ENCODE results near the gene A1BG.
"Not testable (repeated sequence)": the region's sequence is repeated elsewhere in the genome, so short reads cannot be mapped to it uniquely, and the experiment has no call there.

A1BG gene

DNA sequence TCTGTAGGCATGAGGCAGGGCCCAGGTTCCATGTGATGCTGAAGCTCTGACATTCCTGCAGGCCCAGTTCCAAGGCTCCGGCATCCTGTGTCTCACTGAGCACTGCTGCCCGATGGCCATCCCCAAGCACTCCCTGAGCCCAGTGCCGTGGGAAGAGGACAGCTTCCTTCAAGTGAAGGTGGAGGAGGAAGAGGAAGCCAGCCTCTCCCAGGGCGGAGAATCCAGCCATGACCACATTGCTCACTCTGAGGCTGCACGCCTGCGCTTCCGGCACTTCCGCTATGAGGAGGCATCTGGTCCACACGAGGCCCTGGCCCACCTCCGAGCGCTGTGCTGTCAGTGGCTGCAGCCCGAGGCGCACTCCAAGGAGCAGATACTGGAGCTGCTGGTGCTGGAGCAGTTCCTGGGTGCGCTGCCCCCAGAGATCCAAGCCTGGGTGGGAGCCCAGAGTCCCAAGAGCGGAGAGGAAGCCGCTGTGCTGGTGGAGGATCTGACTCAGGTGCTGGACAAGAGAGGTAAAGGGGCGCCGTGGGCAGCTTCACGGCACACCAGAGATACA, 18.5 kb downstream of the A1BG start:
- no peak for DNase-seq

DNA sequence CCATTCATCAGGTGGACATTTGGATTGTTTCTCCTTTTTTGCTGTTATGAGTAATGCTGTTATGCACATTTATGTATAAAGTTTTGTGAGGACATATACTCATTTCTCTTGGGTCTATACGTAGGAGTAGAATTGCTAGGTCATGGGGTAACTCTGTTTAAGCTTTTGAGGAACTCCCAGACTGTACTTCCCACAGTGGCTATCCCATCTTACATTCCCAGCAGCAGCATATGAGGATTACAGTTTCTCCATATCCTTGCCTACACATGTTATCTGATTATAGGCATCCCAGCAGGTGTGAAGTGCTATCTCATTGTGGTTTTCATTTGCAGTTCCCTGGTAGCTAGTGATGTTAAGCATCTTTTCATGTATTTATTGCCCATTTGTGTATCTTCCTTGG, 20.6 kb downstream of the A1BG start:
- no peak for DNase-seq

DNA sequence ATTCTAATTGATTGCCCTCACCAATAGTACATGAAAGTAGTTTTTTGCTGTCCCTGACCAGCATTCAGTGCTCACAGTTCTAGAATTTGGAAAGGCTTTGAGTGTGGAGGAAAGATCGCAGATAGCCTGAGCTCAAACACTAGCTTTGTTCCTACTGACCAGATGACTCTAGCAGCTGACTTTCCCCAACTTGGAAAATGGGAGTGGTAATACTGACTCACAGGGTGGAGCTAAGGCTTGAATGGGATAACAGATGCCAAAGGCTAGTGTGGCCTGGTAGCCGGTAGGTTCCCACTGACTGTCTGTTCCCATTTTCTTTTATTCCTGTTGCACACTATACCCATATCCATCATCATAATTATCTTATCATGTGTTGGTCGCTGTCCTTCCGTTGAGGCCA, 22.8 kb downstream of the A1BG start:
- DNase-seq: no peak

DNA sequence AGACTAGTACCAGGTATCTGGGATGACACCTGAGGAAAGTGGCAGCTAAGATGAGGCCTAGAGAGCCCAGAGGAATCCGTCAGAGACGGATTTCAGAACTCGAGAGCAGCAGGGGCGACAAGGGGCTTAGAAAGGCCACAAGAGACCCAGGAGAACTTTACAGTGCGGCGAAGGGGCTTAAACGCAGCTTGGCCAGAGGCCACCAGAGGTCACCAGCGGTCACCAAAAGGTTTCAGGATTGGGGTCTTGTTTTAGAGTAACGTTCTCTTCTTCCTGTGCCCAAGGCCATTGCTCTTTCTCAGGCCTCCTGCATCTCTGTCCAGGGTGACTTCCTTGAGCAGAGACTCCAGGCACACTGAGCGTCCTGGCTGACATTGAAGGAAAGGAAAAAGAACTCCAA, 24.3 kb downstream of the A1BG start:
- DNase-seq: no peak

DNA sequence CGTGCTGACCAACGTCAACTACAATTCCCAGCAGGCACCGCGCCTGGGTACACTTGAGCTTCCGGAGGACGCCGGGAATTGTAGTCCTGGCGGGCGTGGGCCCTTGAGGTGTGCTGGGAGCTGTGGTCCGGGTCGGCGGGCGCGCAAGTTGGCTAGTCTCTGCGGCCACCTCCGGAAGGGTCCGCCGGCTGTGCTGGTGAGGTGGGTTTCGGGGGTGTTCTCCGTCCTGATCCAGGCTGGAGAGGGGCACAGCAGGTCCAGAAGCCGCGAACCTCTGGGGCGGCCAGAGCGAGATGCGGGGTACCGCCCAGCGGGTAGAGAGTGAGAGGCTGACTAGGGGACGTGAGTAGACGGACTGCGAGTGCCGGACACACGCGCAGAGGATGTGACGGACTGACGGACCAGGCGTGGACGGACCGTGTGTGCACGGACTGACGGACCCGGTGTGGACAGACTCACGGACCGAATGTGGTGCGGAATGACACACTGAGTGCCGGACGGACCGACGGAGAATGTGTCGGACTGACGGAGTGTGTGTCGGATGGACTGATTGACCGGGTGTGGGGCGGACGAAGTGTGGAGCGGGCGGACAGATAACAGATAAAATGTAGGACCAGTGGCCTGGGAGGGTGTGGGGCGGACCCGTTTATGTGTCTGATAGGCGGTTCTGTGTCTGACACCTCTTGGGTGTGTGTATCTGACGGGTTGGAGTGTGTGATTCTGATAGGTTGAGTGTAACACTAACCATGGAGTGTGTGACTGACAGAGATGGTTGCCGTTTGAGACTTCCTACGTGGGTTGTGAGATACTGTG, 26.2 kb downstream of the A1BG start, which contains the start of gene ZSCAN22:
ZSCAN22 (plus strand) TSS at position 81 of the 813 bp plus-strand sequence. CDS start 7,809 bp downstream, outside the sequence.
- peak; percentile 95 for DNase-seq

DNA sequence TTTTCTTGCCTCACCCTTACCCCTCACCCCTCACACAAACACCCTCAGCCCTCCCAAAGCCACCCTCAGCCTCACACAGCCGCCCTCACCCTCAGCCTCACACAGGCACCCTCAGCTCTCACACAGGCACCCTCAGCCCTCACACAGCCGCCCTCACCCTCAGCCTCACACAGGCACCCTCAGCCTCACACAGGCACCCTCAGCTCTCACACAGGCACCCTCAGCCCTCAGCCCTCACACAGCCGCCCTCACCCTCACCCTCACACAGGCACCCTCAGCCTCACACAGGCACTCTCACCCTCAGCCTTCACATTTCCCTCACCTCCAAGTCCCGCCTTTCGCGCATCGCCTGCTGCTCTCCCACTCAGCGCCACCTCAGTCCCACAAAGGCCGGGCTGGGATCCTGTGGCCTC, 26.8 kb downstream of the A1BG start:
- no peak for DNase-seq

DNA sequence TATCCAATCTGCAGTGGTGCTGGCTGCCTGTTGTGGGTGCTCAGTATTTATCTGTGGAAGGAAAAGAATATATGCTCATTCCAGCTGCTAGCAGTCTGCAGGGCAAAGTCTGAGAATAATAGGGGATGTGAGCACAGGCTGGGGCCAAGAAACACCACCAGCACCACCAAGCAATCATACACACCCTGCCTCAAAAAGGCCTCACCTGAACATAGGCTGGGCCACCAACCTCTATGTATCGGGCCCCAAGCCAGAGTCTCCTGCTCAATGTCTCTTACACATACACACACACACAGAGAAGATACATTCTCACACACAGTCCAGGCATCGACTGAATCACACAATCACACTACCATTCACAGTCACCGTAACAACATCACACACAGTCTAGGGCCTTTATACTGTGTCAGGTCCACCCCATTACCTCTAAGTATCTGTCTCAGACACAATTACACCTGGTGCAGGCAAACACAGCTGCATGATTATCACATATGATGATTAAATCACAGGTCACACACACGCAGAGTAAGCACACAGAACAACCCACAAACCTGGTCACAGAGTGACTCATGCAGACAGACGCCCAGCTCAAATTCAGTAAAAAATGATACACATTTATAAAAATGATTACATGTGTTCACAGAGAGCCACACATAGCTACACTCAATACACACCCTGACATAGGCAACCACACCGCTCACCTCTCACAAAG, 27.8 kb downstream of the A1BG start:
- peak; percentile 14 for DNase-seq

DNA sequence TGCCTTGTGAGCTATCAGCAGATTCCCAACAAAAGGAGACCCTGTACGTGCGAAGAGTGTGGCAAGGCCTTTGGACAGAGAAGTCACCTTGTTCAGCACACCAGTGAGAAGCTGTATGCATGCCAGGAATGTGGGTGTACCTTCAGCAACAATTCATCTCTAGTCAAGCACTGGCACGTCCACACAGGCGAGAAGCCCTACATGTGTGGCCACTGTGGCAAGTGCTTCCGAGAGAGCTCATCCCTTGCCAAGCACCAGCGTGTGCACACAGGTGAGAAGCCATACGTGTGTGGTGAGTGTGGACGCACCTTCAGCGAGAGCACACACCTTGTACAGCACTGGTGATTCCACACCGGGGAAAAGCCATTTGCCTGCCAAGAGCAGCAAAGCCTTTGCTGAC, 34.1 kb downstream of the A1BG start:
- no peak for DNase-seq

DNA sequence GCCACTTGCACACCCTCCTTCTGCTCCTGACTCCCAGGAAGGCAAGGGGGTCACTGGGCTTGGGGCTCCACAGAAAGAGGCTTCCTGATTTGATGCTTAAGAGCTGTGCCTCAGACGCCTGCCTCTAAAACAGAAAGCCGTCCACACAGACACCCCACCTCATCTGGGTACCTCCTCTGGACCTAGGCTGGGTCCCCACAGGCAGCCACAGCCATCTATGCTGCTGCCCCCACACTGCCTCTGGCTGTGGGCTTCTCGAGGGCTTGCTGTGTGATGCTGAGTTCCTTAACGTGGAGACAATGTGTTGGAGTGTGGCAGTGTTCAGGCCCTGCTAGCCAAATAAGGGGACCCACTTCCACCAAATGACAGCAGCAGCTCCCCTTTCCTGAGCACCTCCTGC, 35.0 kb downstream of the A1BG start:
- no peak for DNase-seq

DNA sequence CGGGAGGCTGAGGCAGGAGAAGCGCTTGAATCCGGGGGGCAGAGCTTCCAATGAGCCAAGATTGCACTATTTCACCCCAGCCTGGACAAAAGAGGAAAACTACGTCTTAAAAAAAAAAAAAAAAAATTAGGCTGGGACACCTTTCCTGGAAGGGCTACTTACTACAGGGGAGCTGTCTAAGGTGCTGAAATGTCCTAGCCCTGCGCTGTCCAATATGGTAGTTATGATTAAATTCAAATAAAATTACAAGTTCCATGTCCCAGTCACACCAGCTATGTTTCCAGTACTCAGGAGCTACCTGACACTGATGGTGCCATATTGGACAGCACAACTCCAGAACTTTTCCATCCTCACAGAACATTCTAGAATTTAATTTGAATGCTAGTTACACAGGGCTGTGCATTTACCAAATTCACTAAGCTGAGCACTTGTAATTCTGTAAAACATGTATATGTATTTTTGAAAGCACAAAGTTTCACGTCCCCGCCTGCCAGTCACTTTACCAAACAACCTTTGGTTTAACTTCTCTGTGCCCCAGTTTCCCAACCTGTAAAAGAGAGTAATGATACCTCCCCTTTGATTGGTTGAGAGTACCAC, 35.7 kb downstream of the A1BG start:
- DNase-seq: no peak

DNA sequence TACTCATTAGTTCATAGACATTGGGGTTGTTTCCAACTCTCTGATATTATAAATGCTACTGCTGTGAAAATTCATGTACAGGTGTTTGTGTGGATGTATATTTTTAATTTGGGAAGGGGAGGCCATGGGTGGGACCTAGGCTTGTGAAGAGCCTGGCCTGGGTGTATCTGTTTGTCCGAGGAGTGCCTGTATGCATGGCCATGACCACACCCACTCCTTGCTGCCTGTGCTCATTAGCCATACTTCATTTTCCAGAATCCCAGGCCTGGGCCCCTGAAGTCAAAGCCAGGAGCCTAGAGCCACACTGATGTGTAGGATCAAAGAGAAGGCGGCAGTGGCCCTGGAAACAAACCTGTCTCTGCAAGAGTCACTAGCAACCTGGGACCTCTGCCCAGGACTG, 37.7 kb downstream of the A1BG start:
- no peak for DNase-seq

DNA sequence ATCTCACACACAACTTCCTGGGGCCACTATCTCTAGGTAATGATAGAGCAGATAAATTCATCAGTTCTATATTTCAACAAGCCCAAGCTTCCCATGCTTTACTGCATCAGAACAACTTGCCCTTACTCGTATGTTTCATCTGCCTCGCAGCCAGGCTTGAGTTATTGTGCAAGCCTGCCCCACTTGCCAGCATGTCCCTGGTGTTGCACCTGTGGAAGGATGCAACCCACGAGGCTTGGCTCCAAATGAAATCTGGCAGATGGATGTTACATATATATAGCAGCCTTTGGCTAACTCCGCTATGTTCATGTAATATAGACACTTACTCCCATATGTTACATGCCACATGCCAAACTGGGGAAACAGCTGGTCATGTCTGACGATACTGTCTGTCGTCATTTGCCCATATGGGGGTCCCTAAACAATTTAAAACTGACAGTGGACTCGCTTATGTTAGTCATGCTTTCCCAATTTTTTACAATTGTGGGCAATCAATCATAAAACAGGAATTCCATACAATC, 41.9 kb downstream of the A1BG start:
- no peak for DNase-seq

DNA sequence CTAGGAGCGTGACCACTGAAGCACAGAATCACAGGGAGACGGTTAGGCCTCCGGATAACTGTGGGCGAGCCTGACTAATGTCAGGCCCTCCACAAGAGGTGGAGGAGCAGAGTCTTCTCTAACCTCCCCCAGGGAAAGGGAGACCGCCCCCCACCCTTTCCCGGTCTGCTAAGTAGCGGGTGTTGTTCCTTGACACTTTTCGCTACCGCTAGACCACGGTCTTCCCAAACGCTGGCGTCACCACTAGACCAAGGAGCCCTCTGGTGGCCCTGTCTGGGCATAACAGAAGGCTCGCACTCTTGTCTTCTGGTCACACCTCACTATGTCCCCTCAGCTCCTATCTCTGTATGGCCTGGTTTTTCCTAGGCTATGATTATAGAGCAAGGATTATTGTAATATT, 42.6 kb downstream of the A1BG start:
- not testable (repeated sequence) for DNase-seq

DNA sequence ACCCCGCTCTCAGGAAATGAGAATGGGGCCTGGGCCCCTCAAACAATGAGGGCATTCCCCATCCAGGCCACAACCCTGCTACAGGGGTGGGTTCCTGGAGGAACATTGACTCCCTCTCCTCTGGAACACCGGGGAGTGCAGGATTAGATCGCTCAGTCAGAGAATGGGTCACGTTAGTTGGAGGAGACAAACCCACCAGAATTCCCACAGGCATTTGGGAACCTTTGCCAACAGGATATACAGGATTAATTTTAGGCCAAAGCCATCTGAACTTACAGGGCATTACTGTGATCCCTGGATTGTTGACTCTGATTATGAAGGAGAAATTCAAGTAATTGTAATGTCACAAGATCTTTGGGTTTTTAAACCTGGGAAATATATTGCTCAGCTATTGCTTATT, 45.6 kb downstream of the A1BG start:
- no peak for DNase-seq

DNA sequence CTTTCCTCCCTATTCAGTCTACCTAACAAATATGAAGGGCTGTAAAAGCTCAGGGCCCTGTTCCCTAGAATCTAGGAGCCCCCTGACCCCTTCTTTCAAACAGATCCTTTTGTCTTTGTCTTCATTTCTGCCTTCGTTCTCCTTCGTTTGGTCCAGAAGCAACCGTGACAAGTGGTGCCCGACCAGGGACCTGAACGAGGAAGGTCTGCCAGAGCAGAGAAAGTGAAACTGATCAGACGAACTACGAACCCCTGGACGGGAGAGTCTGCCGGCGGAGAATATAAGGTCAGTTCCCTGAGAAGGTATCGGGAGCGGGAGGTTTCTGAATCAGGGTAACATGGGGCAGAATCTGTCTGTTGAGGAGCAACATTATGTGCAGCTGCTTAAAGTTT, 47.4 kb downstream of the A1BG start:
- no peak for DNase-seq

DNA sequence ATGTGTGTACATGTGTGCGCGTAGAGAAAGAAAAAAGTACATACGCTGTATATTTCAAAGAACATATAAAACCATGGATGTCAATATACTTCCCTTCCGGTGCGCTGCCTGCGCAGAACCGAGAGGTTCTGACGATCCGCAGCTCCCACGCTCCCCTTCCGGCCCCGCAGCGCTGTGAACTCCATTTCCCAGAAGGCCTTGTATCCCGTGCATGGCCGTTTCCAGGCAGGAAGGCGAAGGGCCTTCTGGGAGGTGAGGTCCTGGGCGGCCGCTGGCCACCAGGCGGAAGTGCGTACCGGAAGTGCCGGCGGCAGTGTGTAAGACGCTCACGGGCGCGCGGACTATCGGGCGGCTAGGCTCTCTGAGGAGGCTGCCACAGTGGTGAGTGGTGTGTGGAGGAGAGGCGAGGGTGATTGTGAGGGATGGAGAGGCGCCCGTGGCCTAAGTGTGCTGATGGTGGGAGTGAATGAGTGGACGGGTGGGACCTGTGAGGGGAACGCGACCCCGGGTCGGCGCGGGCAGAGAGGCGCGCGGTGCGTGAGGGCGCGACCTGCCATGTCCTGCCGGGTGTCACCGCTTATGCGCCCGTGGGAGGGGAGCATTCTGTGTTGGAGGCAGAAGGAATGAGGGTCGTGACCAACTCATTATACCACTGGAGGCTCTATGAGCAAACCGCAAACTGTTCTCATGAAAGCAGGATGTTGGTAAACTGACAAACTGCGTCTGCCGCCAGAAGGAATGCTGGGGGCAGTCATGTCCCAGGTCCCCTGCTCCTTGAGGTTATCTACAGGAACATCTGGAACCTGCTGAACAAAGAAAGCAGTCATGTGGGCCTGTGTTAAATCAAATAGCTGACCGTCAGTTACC, 48.0 kb downstream of the A1BG start, which contains the start of gene ERVK3-1:
ERVK3-1 (plus strand) TSS at position 313 of the 867 bp plus-strand sequence. CDS start 6,792 bp downstream, outside the sequence.
- peak; percentile 98 for DNase-seq

DNA sequence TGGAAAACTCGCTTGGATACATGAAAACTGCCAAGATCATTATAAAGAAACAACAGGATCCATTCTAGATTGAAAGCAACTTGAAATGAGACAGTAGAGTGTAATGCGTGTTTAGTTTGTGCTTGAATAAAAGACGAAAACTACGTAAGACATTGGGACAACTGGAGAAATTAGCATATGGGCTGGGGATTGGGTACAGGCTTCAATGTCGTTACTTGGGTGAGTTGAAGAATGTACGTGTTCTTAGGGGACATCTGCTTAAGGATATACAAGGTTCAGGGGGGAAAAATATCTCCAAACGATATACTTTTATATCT, 48.6 kb downstream of the A1BG start:
- no peak for DNase-seq

DNA sequence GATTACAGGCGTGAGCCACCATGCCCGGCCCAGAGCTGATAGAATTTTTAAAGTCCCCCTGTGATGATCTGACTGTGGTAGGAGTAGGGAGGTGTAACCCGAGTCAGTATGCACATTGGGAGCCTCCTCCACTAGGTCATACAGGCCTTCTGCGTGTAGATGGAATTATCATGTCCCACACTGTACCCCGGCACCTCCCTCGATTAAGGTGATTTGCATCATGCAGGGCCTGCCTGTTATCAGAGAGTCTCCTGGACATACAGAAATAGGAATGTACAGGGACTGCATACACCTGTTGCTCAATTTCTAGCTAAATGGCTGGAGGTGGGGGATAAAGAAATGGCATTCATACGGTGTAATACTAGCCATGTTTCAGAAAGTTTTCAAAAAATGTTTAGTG, 49.0 kb downstream of the A1BG start:
- DNase-seq: no peak

DNA sequence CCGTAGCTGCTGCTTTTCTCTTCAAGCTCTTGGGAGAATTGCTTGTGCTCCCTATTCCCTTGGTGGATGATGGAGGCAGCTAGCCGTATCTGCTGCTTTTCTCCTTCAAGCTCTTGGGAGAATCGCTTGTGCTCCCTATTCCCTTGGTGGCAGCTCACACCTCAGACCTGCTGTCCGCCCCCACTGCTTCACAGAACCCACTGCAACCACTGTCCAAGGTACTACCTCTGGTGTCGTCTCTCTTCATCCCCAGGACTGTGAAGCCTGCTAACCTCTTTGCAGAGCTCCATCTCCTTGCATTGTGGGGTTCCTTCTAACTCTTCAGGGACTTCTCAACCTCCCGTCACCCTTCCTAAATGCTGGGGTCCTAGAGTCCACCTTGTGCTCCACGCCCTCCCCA, 52.7 kb downstream of the A1BG start:
- no peak for DNase-seq

DNA sequence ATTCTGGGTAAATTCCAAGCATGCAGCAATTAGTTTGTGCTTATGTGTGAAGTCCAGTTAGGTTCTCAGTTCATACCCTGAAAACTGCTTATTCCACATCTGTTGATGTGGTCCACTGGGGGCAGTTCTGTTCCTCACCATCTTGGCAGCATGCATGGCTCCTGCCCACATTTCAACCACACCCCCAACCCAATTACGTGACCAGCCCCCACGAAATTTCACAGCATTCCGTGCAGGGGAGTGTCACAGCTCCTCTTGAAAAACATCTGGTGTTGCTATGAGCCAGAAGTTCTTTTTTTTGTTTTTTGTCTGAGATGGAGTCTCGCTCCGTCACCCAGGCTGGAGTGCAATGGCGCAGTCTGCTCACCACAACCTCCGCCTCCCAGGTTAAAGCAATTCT, 57.2 kb downstream of the A1BG start:
- no peak for DNase-seq
